Adrenal gland (tissue), 12 donors: ENCODE measurements around the gene TLX1. TPM values are rescaled to one million over a fixed set of nuclear protein-coding genes. Genes with fewer than 3 reads are reported as not detected.

Source experiments
- DNase-seq, 7 donors: peaks; one replicate each; pipeline ENCODE4 v3.0.0-alpha.2; 2019 to 2020
- H3K27ac ChIP-seq, 5 donors: fragments of 200-600 bp; sonication (generic) in 4 of 5; 1 replicate in 3 of 5; 2 replicates in 2 of 5; pipeline versions ENCODE4 v1.5.1 to v1.8.0; 2016 to 2020; ENCODE audit warnings: mild to moderate bottlenecking in 1 of 5
- H3K27me3 ChIP-seq: fragments of 200-600 bp; 2 replicates; pipeline ENCODE4 v1.8.0; 2021
- H3K36me3 ChIP-seq, 2 donors: fragments of 200-600 bp; replicated peaks in 1 of 2; 1 replicate in 1 of 2; 2 replicates in 1 of 2; pipeline versions ENCODE4 v1.5.1 to v1.8.0; 2018 to 2022
- H3K4me1 ChIP-seq, 2 donors: fragments of 200-600 bp; replicated peaks in 1 of 2; 1 replicate in 1 of 2; 2 replicates in 1 of 2; pipeline versions ENCODE4 v1.5.1 to v1.8.0; 2018 to 2021
- H3K4me3 ChIP-seq, 4 donors: fragments of 200-600 bp; sonication (generic) in 3 of 4; one replicate each; pipeline ENCODE4 v1.5.1; 2016 to 2018
- H3K9me3 ChIP-seq, 3 donors: fragments of 200-600 bp; sonication (generic) in 1 of 3; replicated peaks in 1 of 3; 1 replicate in 2 of 3; 2 replicates in 1 of 3; pipeline versions ENCODE4 v1.5.1 to v1.8.0; 2016 to 2021
- POLR2A ChIP-seq, 2 donors: fragments of 450-650 bp; IDR thresholded peaks; one replicate each; pipeline ENCODE4 v1.6.1; 2017; ENCODE audit warnings: antibody characterized with exemption in 2 of 2, mild to moderate bottlenecking in 2 of 2, moderate library complexity in 1 of 2
- WGBS, 4 donors: extraction: QIAGEN DNeasy Blood & Tissue Kit in 2 of 4; methylation state at CpG; one replicate each; pipeline versions ENCODE4 v1.1.5 to v1.1.7; 2013 to 2017; 5-methylcytosine and 5-hydroxymethylcytosine counted together
- intact Hi-C, 2 donors: fragments of 100-400 bp; cut with DNase I; formaldehyde crosslinking; loops; one replicate each; pipeline versions ENCODE4 v1.14.1 to v1.15.0; 2022 to 2023
- polyA plus RNA-seq, 3 donors: library from polyadenylated mRNA; stranded (reverse); fragments of 200-250 nt in 2 of 3; fragments of 350-450 nt in 1 of 3; fragmentation: Illumina TruSeq in 1 of 3; extraction: RNeasy Lipid Tissue Mini Kit (QIAGEN cat#74804) in 1 of 3; gene quantifications; one replicate each; pipeline ENCODE4 v1.2.3, GENCODE V29; 2013 to 2014
- total RNA-seq, 9 donors: library from RNA; depleted of rRNA in 4 of 9; stranded (reverse); fragments of >200 nt in 4 of 9; fragments of 120-200 nt in 1 of 9; fragmentation: NEBNext Ultra II Directional in 1 of 9; extraction: Animal tissue kit (Norgen Biotek cat#: 25700) in 1 of 9; gene quantifications; one replicate each; pipeline versions ENCODE4 v1.1.0 to v1.2.4, GENCODE V29; 2013 to 2023
- TF ChIP-seq, protein P1 (sequence below), 6 experiments: fragments of 450-650 bp in 4 of 6; fragments of 200-600 bp in 2 of 6; sonication (generic) in 1 of 6; IDR thresholded peaks; 1 replicate in 5 of 6; 2 replicates in 1 of 6; pipeline versions ENCODE4 v1.5.1 to v1.8.0; 2016 to 2021; ENCODE audit warnings: antibody characterized with exemption in 6 of 6, mild to moderate bottlenecking in 2 of 6, moderate library complexity in 1 of 6
- donor health status: healthy with polysubstance abuse.
- donor health status: Bipolar disorder and iron deficiency.
- donor health status: DM: yes; HTN: yes; CAD: no.
- donor health status: DM: no; HTN: no; CAD: no.
- donor health status: DM: no; HTN: no; CAD: no.
- donor health status: DM: yes; HTN: yes; CAD: no.

The TLX1 gene
- total and polyA plus RNA-seq, 12 donors: not detected

GRCh38 chr10:101165736-101166135 is 34.6 kb downstream of the TLX1 start:
- Histone ChIP-seq H3K4me3 (no peak overlapping the region), H3K36me3 (no peaks in the 10 kb centered on the region), H3K27ac (no peak overlapping the region), H3K27me3 (peaks cover 21% of the 10 kb centered on the region), H3K4me1 (peaks cover 0 to 4% of the 10 kb centered on the region in 2 donors), H3K9me3 (no peaks in the 10 kb centered on the region)
- TF ChIP-seq, protein P1, sequence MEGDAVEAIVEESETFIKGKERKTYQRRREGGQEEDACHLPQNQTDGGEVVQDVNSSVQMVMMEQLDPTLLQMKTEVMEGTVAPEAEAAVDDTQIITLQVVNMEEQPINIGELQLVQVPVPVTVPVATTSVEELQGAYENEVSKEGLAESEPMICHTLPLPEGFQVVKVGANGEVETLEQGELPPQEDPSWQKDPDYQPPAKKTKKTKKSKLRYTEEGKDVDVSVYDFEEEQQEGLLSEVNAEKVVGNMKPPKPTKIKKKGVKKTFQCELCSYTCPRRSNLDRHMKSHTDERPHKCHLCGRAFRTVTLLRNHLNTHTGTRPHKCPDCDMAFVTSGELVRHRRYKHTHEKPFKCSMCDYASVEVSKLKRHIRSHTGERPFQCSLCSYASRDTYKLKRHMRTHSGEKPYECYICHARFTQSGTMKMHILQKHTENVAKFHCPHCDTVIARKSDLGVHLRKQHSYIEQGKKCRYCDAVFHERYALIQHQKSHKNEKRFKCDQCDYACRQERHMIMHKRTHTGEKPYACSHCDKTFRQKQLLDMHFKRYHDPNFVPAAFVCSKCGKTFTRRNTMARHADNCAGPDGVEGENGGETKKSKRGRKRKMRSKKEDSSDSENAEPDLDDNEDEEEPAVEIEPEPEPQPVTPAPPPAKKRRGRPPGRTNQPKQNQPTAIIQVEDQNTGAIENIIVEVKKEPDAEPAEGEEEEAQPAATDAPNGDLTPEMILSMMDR (IDR thresholded peaks at IDR 0.05): no peak
- no peak for TF ChIP-seq POLR2A (IDR thresholded peaks at IDR 0.05)
- 72 to 87% (median 74%) methylated on average over 3 of the region's 3 CpGs for WGBS, 4 donors
- intact Hi-C loops: loop anchor here in 1 of 2 donors (10.0 kb wide), 1 partner anchor 399 kb away; no protein-coding TSS in a partner anchor
- no peak for DNase-seq

GRCh38 chr10:101166430-101166829 is 35.3 kb downstream of the TLX1 start:
- no peak overlapping the region for H3K4me3 ChIP-seq
- no peaks in the 10 kb centered on the region for H3K9me3 ChIP-seq
- intact Hi-C loops: loop anchor here in 1 of 2 donors (10.0 kb wide), 1 partner anchor 398 kb away; no protein-coding TSS in a partner anchor
- H3K4me1 ChIP-seq: peaks cover 0 to 4% of the 10 kb centered on the region in 2 donors
- H3K27ac ChIP-seq: no peak overlapping the region
- peaks cover 26% of the 10 kb centered on the region for H3K27me3 ChIP-seq
- WGBS, 4 donors: 84 to 100% (median 86%) methylated on average over 2 of the region's 2 CpGs
- H3K36me3 ChIP-seq: no peaks in the 10 kb centered on the region
- DNase-seq: no peak
- TF ChIP-seq, protein P1 (IDR thresholded peaks at IDR 0.05): no peak

- Histone ChIP-seq H3K4me3 (no peak overlapping the region), H3K9me3 (no peaks in the 10 kb centered on the region), H3K36me3 (no peaks in the 10 kb centered on the region), H3K27me3 (peaks cover 9% of the 10 kb centered on the region), H3K27ac (no peak overlapping the region), H3K4me1 (no peaks in the 10 kb centered on the region)
- WGBS, 4 donors: 67 to 77% (median 68%) methylated on average over 2 of the region's 2 CpGs
- no peak for DNase-seq
- no peak for TF ChIP-seq POLR2A (IDR thresholded peaks at IDR 0.05)
- TF ChIP-seq, protein P1 (IDR thresholded peaks at IDR 0.05): no peak
- intact Hi-C loops: no loop called here
Measured at GRCh38 chr10:101172741-101173140, 41.6 kb downstream of the TLX1 start.

DNA sequence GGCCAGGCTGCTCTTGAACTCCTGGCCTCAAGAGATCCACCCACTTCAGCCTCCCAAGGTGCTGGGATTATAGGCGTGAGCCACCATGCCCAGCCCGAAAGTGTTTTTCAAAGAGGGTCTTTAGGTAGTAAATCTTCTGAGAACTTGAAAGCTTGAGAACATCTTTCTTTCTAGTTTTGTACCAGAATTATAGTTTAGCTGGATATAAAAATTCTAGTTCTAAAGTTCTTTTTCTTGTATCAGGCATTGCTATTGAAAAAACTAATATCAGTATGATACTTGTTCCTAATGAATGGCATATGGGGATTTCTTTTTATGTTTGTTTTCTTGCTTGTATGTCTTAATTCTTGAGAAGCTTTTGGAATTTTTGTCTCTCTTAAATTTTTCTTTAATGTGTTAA is 43.2 kb downstream of the TLX1 start:
- no peak overlapping the region for H3K4me3 ChIP-seq
- WGBS, 4 donors: 73 to 91% (median 89%) methylated on average over 2 of the region's 2 CpGs
- H3K27me3 ChIP-seq: peaks cover 9% of the 10 kb centered on the region
- no peak for DNase-seq
- no peaks in the 10 kb centered on the region for H3K4me1 ChIP-seq
- no peaks in the 10 kb centered on the region for H3K36me3 ChIP-seq
- TF ChIP-seq, protein P1 (IDR thresholded peaks at IDR 0.05): no peak
- no peak for TF ChIP-seq POLR2A (IDR thresholded peaks at IDR 0.05)
- H3K27ac ChIP-seq: no peak overlapping the region
- H3K9me3 ChIP-seq: no peaks in the 10 kb centered on the region
- intact Hi-C loops: no loop called here
